ENCODE results near the gene DEF6.
"Not testable (repeated sequence)": the region's sequence is repeated elsewhere in the genome, so short reads cannot be mapped to it uniquely, and the experiment has no call there.

The DEF6 gene

GRCh38 chr6:35319346-35320030 lies 21.9 kb downstream of the DEF6 start:
- Histone ChIP-seq H3K36me3 (peaks cover 88% of the 10 kb centered on the region), H3K9me3 (no peaks in the 10 kb centered on the region), H3K4me3 (ENCODE audit: low read depth in 1 of 2, low read length in 1 of 2) (no peak overlapping the region), H3K4me1 (ENCODE audit: control insufficient read depth in 1 of 2, insufficient read depth in 1 of 2, low read depth in 1 of 2, low read length in 1 of 2) (no peaks in the 10 kb centered on the region), H3K27ac (no peak overlapping the region), H3K27me3 (no peaks in the 10 kb centered on the region)
- TF ChIP-seq, protein P1, sequence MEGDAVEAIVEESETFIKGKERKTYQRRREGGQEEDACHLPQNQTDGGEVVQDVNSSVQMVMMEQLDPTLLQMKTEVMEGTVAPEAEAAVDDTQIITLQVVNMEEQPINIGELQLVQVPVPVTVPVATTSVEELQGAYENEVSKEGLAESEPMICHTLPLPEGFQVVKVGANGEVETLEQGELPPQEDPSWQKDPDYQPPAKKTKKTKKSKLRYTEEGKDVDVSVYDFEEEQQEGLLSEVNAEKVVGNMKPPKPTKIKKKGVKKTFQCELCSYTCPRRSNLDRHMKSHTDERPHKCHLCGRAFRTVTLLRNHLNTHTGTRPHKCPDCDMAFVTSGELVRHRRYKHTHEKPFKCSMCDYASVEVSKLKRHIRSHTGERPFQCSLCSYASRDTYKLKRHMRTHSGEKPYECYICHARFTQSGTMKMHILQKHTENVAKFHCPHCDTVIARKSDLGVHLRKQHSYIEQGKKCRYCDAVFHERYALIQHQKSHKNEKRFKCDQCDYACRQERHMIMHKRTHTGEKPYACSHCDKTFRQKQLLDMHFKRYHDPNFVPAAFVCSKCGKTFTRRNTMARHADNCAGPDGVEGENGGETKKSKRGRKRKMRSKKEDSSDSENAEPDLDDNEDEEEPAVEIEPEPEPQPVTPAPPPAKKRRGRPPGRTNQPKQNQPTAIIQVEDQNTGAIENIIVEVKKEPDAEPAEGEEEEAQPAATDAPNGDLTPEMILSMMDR (IDR thresholded peaks at IDR 0.05) = no peak

- TF ChIP-seq, protein P1 (IDR thresholded peaks at IDR 0.05) = no peak
- H3K36me3 ChIP-seq = peaks cover 90% of the 10 kb centered on the region
- H3K9me3 ChIP-seq = no peaks in the 10 kb centered on the region
Observed at GRCh38 chr6:35320031-35320410, 22.4 kb downstream of the DEF6 start.

DNA sequence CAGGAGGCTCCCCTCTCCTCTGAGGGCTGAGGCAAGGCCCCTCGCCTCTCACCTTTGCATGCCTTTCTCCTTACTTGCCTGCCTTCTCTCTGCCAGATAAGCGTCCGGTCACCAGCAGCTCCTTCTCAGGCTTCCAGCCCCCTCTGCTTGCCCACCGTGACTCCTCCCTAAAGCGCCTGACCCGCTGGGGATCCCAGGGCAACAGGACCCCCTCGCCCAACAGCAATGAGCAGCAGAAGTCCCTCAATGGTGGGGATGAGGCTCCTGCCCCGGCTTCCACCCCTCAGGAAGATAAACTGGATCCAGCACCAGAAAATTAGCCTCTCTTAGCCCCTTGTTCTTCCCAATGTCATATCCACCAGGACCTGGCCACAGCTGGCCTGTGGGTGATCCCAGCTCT lies 23.5 kb downstream of the DEF6 start:
- Histone ChIP-seq H3K4me1 (ENCODE audit: control insufficient read depth in 1 of 2, insufficient read depth in 1 of 2, low read depth in 1 of 2, low read length in 1 of 2) (no peaks in the 10 kb centered on the region), H3K36me3 (peaks cover 93% of the 10 kb centered on the region), H3K4me3 (ENCODE audit: low read depth in 1 of 2, low read length in 1 of 2) (no peak overlapping the region), H3K9me3 (no peaks in the 10 kb centered on the region), H3K27me3 (no peaks in the 10 kb centered on the region), H3K27ac (peak overlapping the region; percentile 5)
- TF ChIP-seq, protein P1 (IDR thresholded peaks at IDR 0.05) = no peak

More at GRCh38 chr6:35320031-35320410, 22.4 kb downstream of the DEF6 start:
- Histone ChIP-seq H3K4me1 (ENCODE audit: control insufficient read depth in 1 of 2, insufficient read depth in 1 of 2, low read depth in 1 of 2, low read length in 1 of 2) (no peaks in the 10 kb centered on the region), H3K27me3 (no peaks in the 10 kb centered on the region), H3K4me3 (ENCODE audit: low read depth in 1 of 2, low read length in 1 of 2) (no peak overlapping the region), H3K27ac (no peak overlapping the region)

GRCh38 chr6:35327349-35328027 lies 29.9 kb downstream of the DEF6 start:
- no peaks in the 10 kb centered on the region for H3K27me3 ChIP-seq
- H3K9me3 ChIP-seq = no peaks in the 10 kb centered on the region
- TF ChIP-seq, protein P1 (IDR thresholded peaks at IDR 0.05) = peak; percentile 78
- no peak overlapping the region for H3K4me3 ChIP-seq (ENCODE audit: low read depth in 1 of 2, low read length in 1 of 2)
- H3K36me3 ChIP-seq = peaks cover 40% of the 10 kb centered on the region
- peaks cover 8 to 11% of the 10 kb centered on the region in 2 experiments for H3K4me1 ChIP-seq (ENCODE audit: control insufficient read depth in 1 of 2, insufficient read depth in 1 of 2, low read depth in 1 of 2, low read length in 1 of 2)
- H3K27ac ChIP-seq = peak overlapping the region; percentile 69

- Histone ChIP-seq H3K9me3 (no peaks in the 10 kb centered on the region), H3K4me1 (ENCODE audit: control insufficient read depth in 1 of 2, insufficient read depth in 1 of 2, low read depth in 1 of 2, low read length in 1 of 2) (peaks cover 8 to 11% of the 10 kb centered on the region in 2 experiments), H3K4me3 (ENCODE audit: low read depth in 1 of 2, low read length in 1 of 2) (no peak overlapping the region), H3K27ac (peak overlapping the region; percentile 69), H3K27me3 (no peaks in the 10 kb centered on the region), H3K36me3 (peaks cover 33% of the 10 kb centered on the region)
- TF ChIP-seq, protein P1 (IDR thresholded peaks at IDR 0.05) = no peak
Observed at GRCh38 chr6:35328108-35328723, 30.6 kb downstream of the DEF6 start.

DNA sequence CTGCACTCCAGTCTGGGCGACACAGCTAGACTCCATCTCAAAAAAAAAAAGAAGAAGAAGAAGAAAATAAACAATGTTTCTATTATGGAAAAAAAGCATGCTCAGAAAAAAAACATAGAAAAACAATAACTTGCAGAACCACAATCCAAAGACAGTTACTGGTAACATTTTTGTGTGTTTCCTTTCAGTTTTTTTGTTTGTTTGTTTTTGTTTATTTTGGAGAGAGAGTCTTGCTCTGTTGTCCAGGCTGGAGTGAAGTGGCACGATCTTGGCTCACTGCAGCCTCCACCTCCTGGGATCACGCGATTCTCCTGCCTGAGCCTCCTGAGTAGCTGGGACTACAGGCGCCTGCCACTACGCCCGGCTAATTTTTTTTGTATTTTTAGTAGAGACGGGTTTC lies 31.3 kb downstream of the DEF6 start:
- not testable (repeated sequence) for H3K4me3 ChIP-seq (ENCODE audit: low read depth in 1 of 2, low read length in 1 of 2); H3K27me3 ChIP-seq; H3K9me3 ChIP-seq; H3K27ac ChIP-seq
- peaks cover 8 to 11% of the 10 kb centered on the region in 2 experiments for H3K4me1 ChIP-seq (ENCODE audit: control insufficient read depth in 1 of 2, insufficient read depth in 1 of 2, low read depth in 1 of 2, low read length in 1 of 2)
- peaks cover 28% of the 10 kb centered on the region for H3K36me3 ChIP-seq

Data from neutrophil (primary cell).